Kidney epithelial cell (primary cell): Measurements from ENCODE around the gene CLDN16. TPM values are rescaled to one million over a fixed set of nuclear protein-coding genes. Genes with fewer than 3 reads are reported as not detected.

Experiments used
- DNase-seq: peaks from one replicate; pipeline ENCODE4 v3.0.0-alpha.2; 2010; ENCODE audit warnings: low read depth
- H3K27me3 ChIP-seq: 2 replicates; pipeline ENCODE4 v1.6.0; 2011; ENCODE audit warnings: low read length; ENCODE audit not compliant: control insufficient read depth, insufficient read depth
- H3K36me3 ChIP-seq: 2 replicates; pipeline ENCODE4 v1.5.1; 2011; ENCODE audit warnings: low read length; ENCODE audit not compliant: control insufficient read depth, insufficient read depth
- H3K4me3 ChIP-seq: 2 replicates; pipeline ENCODE4 v1.5.1; 2011; ENCODE audit warnings: low read depth, mild to moderate bottlenecking, control low read depth, low read length
- CTCF ChIP-seq: IDR thresholded peaks from 2 replicates; pipeline ENCODE4 v1.5.1; 2011; ENCODE audit warnings: mild to moderate bottlenecking, moderate library complexity, low read length, control low read depth, inconsistent platforms; ENCODE audit not compliant: insufficient read depth, poor library complexity, severe bottlenecking
- total RNA-seq: library from RNA; depleted of rRNA; stranded (reverse); fragments of >200 nt; gene quantifications from 2 replicates; pipeline ENCODE4 v1.2.3, GENCODE V29; 2015

Gene CLDN16
- total RNA-seq, 1 donor from 2014 or later, result 10.9 TPM

- no peak for DNase-seq
Observed at GRCh38 chr3:190401963-190402362, 14.0 kb downstream of the CLDN16 start.

GRCh38 chr3:190404715-190405114 lies 16.8 kb downstream of the CLDN16 start:
- Histone ChIP-seq H3K27me3 (no peaks in the 10 kb centered on the region), H3K36me3 (no peaks in the 10 kb centered on the region), H3K4me3 (no peak overlapping the region)
- TF ChIP-seq CTCF, result no peak
- no peak for DNase-seq

More at GRCh38 chr3:190401963-190402362, 14.0 kb downstream of the CLDN16 start:
- Histone ChIP-seq H3K4me3 (no peak overlapping the region), H3K27me3 (no peaks in the 10 kb centered on the region), H3K36me3 (no peaks in the 10 kb centered on the region)
- no peak for TF ChIP-seq CTCF

- no peaks in the 10 kb centered on the region for H3K36me3 ChIP-seq
- no peak for TF ChIP-seq CTCF
- no peak overlapping the region for H3K4me3 ChIP-seq
- no peaks in the 10 kb centered on the region for H3K27me3 ChIP-seq
- no peak for DNase-seq
Observed at GRCh38 chr3:190414297-190414696, 26.3 kb downstream of the CLDN16 start.

GRCh38 chr3:190424108-190424477 lies 36.1 kb downstream of the CLDN16 start:
- no peak overlapping the region for H3K4me3 ChIP-seq
- TF ChIP-seq CTCF, result no peak
- no peak for DNase-seq
- no peaks in the 10 kb centered on the region for H3K36me3 ChIP-seq
- no peaks in the 10 kb centered on the region for H3K27me3 ChIP-seq

- H3K4me3 ChIP-seq, result no peak overlapping the region
- peak; percentile 32 for TF ChIP-seq CTCF
- DNase-seq, result no peak
- H3K27me3 ChIP-seq, result no peaks in the 10 kb centered on the region
- no peaks in the 10 kb centered on the region for H3K36me3 ChIP-seq
Observed at GRCh38 chr3:190424478-190425439, 36.8 kb downstream of the CLDN16 start.
